K562 (cell line): Measurements from ENCODE around the gene MBD5. TPM values are rescaled to one million over a fixed set of nuclear protein-coding genes. Genes with fewer than 3 reads are reported as not detected.

Experiments
- ARID2 ChIP-seq: fragments of 450-650 bp; IDR thresholded peaks from 2 replicates; pipeline ENCODE4 v1.6.1; 2017; ENCODE audit warnings: antibody characterized with exemption, mild to moderate bottlenecking
- ARNT ChIP-seq, 2 experiments: fragments of 450-650 bp; IDR thresholded peaks; 2 replicates each; pipeline ENCODE4 v1.6.1; 2016; ENCODE audit warnings: mild to moderate bottlenecking in 1 of 2
- ESRRA ChIP-seq: fragments of 450-650 bp; IDR thresholded peaks from 2 replicates; pipeline ENCODE4 v1.6.1; 2014; ENCODE audit warnings: low read depth, mild to moderate bottlenecking, moderate library complexity, borderline replicate concordance
- FOXJ2 ChIP-seq: fragments of 200-800 bp; sonication (Bioruptor generic); IDR thresholded peaks from 2 replicates; pipeline ENCODE4 v1.6.1; 2016; ENCODE audit warnings: missing genetic modification characterization, missing compliant biosample characterization
- FOXK1 ChIP-seq: sonication (generic); formaldehyde crosslinking; IDR thresholded peaks from 2 replicates; pipeline ENCODE4 v1.8.0; 2022; ENCODE audit warnings: missing genetic modification reagents, mild to moderate bottlenecking, borderline replicate concordance
- FOXP1 ChIP-seq: sonication (generic); formaldehyde crosslinking; IDR thresholded peaks from 2 replicates; pipeline ENCODE4 v1.8.0; 2022; ENCODE audit warnings: mild to moderate bottlenecking, missing genetic modification reagents
- NFYB ChIP-seq: IDR thresholded peaks from 2 replicates; pipeline ENCODE4 v1.6.1; 2011; ENCODE audit warnings: mild to moderate bottlenecking, moderate library complexity; ENCODE audit not compliant: insufficient read length; ENCODE audit errors: extremely low read depth
- PHB2 ChIP-seq: fragments of 450-650 bp; IDR thresholded peaks from 2 replicates; pipeline ENCODE4 v1.6.1; 2017; ENCODE audit warnings: low read depth
- POLR2A ChIP-seq: fragments of 450-650 bp; conservative IDR thresholded peaks from 2 replicates; pipeline ENCODE4 v1.6.1; 2016
- TRIM24 ChIP-seq, 2 experiments: fragments of 450-650 bp; IDR thresholded peaks; 2 replicates each; pipeline ENCODE4 v1.6.1; 2016
- ZNF143 ChIP-seq: sonication (generic); formaldehyde crosslinking; IDR thresholded peaks from 2 replicates; pipeline ENCODE4 v1.9.0; 2022; ENCODE audit warnings: mild to moderate bottlenecking, missing genetic modification reagents
- ZNF175 ChIP-seq: fragments of 200-800 bp; sonication (Bioruptor generic); IDR thresholded peaks from 2 replicates; pipeline ENCODE4 v1.6.1; 2016; ENCODE audit warnings: low read depth, mild to moderate bottlenecking, missing genetic modification characterization, missing compliant biosample characterization
- ZNF263 ChIP-seq: sonication (generic); formaldehyde crosslinking; IDR thresholded peaks from 2 replicates; pipeline ENCODE4 v1.8.0; 2022; ENCODE audit warnings: mild to moderate bottlenecking, missing genetic modification reagents, borderline replicate concordance
- ZNF431 ChIP-seq: sonication (generic); formaldehyde crosslinking; IDR thresholded peaks from 2 replicates; pipeline ENCODE4 v1.8.0; 2022; ENCODE audit warnings: mild to moderate bottlenecking, missing genetic modification reagents
- ZNF583 ChIP-seq: fragments of 250-450 bp; sonication (Bioruptor Pico); IDR thresholded peaks from 2 replicates; pipeline ENCODE4 v1.4.0; 2020
- polyA plus RNA-seq, 8 experiments: library from polyadenylated mRNA; depleted of rRNA in 4 of 8; stranded (reverse) in 5 of 8; unstranded in 3 of 8; fragments of >200 nt; fragmentation: Nextera tagmentation in 2 of 8; fragmentation: Illumina TruSeq in 1 of 8; extraction: Ambion mirVana in 2 of 8; extraction: Trizol in 1 of 8; gene quantifications; 2 replicates each; pipeline versions ENCODE4 v1.2.1 to v1.2.3, GENCODE V29; 2011 to 2014; ENCODE audit warnings: inconsistent platforms in 1 of 8, missing spikeins in 1 of 8
- total RNA-seq, 7 experiments: library from RNA; depleted of rRNA in 6 of 7; stranded (reverse); fragments of >200 nt in 6 of 7; fragmentation: Illumina TruSeq in 2 of 7; extraction: Trizol in 2 of 7; gene quantifications; 2 replicates each; pipeline versions ENCODE4 v1.2.1 to v1.2.3, GENCODE V29; 2011 to 2021; ENCODE audit warnings: low replicate concordance in 1 of 7
- TF ChIP-seq, protein P1 (sequence below): sonication (generic); formaldehyde crosslinking; IDR thresholded peaks from 2 replicates; pipeline ENCODE4 v1.8.0; 2023; ENCODE audit warnings: mild to moderate bottlenecking, missing genetic modification reagents
- TF ChIP-seq, protein P2 (sequence below), 2 experiments: IDR thresholded peaks; 2 replicates each; pipeline ENCODE4 v1.6.1; 2012; ENCODE audit warnings: improper control_type of control experiment in 2 of 2, low read depth in 2 of 2, low read length in 2 of 2, borderline replicate concordance in 1 of 2
- TF ChIP-seq, protein P3 (sequence below): IDR thresholded peaks from 2 replicates; pipeline ENCODE4 v1.6.1; 2011; ENCODE audit not compliant: insufficient read length; ENCODE audit errors: extremely low read depth
- TF ChIP-seq, protein P4 (sequence below): fragments of 450-650 bp; conservative IDR thresholded peaks from 2 replicates; pipeline ENCODE4 v1.6.1; 2016; ENCODE audit warnings: missing genetic modification characterization, low read depth, mild to moderate bottlenecking, control low read depth, missing compliant biosample characterization

The MBD5 gene
- total and polyA plus RNA-seq, 9 of the 15 experiments (the other 6 are each of a cell fraction or from before 2014, with no cell fraction given) = 3.4 to 14.5 (median 9.0) TPM

DNA sequence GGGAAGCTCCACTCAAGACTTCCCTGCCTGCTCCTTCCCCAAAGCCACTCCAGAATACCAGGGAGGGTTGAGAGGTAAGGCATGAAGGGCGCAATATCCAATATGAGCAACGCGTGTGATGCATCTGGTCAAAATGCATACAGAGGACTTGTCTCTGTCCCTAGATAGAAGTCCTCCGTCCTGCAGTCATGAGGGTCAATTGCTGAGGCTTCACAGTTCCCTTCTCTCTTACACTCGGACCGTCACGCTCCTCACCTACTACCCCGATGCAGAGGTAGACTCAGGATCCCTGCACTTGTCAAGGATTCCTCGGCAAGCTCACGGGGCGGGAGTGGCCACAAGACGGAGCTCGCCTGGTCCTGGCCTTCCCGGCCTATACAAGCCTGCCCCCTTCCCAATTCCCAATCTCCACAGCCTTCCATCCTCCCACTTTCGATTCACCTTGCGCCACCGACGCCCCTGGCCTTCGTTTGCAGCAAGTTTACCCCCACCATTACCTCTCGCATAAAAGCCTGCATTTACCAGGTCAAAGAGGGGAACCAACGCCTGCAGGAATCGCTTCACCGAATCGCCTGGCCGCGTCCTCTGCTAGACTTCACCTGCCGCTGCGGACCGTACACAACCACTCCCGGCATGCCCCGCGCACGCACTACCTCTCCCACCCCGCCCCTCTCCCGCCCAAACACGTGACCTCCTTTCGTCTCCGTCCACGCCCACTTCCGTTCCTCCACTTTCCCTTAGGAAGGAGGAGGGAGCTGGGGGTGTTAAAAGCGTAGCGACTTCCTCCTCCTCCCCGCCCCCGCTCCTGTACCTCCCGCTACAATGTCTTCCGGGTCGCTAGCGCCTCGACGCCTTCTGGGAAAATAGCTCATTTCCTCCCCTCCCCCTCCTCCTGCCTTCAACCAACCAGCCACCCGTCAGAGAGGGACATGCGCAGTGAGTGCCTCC, 506 bp upstream of the MBD5 start, which contains the start of gene ORC4 (continued):
- TF ChIP-seq, protein P1, sequence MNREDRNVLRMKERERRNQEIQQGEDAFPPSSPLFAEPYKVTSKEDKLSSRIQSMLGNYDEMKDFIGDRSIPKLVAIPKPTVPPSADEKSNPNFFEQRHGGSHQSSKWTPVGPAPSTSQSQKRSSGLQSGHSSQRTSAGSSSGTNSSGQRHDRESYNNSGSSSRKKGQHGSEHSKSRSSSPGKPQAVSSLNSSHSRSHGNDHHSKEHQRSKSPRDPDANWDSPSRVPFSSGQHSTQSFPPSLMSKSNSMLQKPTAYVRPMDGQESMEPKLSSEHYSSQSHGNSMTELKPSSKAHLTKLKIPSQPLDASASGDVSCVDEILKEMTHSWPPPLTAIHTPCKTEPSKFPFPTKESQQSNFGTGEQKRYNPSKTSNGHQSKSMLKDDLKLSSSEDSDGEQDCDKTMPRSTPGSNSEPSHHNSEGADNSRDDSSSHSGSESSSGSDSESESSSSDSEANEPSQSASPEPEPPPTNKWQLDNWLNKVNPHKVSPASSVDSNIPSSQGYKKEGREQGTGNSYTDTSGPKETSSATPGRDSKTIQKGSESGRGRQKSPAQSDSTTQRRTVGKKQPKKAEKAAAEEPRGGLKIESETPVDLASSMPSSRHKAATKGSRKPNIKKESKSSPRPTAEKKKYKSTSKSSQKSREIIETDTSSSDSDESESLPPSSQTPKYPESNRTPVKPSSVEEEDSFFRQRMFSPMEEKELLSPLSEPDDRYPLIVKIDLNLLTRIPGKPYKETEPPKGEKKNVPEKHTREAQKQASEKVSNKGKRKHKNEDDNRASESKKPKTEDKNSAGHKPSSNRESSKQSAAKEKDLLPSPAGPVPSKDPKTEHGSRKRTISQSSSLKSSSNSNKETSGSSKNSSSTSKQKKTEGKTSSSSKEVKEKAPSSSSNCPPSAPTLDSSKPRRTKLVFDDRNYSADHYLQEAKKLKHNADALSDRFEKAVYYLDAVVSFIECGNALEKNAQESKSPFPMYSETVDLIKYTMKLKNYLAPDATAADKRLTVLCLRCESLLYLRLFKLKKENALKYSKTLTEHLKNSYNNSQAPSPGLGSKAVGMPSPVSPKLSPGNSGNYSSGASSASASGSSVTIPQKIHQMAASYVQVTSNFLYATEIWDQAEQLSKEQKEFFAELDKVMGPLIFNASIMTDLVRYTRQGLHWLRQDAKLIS (CRISPR knock-in tag) = peak; percentile 62; the same call in 1 of the 2 replicates
- TF ChIP-seq ZNF583 (no peak), FOXP1 (CRISPR knock-in tag) (peak; percentile 93; the same call in 1 of the 2 replicates), FOXJ2 (0 out of 2 replicates have a peak, but pooled peaks have one; percentile 15), ZNF431 (CRISPR knock-in tag) (0 out of 2 replicates have a peak, but pooled peaks have one; percentile 50), NFYB (no peak), POLR2A (peak; percentile 90), ZNF263 (peak; percentile 41; the same call in 1 of the 2 replicates), TRIM24 (IDR thresholded peaks at IDR 0.05) (peak; percentile 23 to 49; a peak in 1 of 4 replicates), PHB2 (no peak), FOXK1 (CRISPR knock-in tag) (no peak), ESRRA (peak; percentile 49; the same call in 1 of the 2 replicates), ARID2 (no peak), ARNT (IDR thresholded peaks at IDR 0.05) (peak; percentile 40 to 57; a peak in 1 of 4 replicates), ZNF143 (CRISPR knock-in tag) (peak; percentile 83), ZNF175 (0 out of 2 replicates have a peak, but pooled peaks have one; percentile 16)
- TF ChIP-seq, protein P2, sequence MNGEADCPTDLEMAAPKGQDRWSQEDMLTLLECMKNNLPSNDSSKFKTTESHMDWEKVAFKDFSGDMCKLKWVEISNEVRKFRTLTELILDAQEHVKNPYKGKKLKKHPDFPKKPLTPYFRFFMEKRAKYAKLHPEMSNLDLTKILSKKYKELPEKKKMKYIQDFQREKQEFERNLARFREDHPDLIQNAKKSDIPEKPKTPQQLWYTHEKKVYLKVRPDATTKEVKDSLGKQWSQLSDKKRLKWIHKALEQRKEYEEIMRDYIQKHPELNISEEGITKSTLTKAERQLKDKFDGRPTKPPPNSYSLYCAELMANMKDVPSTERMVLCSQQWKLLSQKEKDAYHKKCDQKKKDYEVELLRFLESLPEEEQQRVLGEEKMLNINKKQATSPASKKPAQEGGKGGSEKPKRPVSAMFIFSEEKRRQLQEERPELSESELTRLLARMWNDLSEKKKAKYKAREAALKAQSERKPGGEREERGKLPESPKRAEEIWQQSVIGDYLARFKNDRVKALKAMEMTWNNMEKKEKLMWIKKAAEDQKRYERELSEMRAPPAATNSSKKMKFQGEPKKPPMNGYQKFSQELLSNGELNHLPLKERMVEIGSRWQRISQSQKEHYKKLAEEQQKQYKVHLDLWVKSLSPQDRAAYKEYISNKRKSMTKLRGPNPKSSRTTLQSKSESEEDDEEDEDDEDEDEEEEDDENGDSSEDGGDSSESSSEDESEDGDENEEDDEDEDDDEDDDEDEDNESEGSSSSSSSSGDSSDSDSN (IDR thresholded peaks at IDR 0.05; ENCODE audit: borderline replicate concordance in 1 of 2, low read depth in 2 of 2, low read length in 2 of 2) = peak in 1 of 2 experiments; percentile 70; a peak in 1 of 4 replicates
- TF ChIP-seq, protein P3, sequence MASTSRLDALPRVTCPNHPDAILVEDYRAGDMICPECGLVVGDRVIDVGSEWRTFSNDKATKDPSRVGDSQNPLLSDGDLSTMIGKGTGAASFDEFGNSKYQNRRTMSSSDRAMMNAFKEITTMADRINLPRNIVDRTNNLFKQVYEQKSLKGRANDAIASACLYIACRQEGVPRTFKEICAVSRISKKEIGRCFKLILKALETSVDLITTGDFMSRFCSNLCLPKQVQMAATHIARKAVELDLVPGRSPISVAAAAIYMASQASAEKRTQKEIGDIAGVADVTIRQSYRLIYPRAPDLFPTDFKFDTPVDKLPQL = peak; percentile 50
- TF ChIP-seq, protein P4, sequence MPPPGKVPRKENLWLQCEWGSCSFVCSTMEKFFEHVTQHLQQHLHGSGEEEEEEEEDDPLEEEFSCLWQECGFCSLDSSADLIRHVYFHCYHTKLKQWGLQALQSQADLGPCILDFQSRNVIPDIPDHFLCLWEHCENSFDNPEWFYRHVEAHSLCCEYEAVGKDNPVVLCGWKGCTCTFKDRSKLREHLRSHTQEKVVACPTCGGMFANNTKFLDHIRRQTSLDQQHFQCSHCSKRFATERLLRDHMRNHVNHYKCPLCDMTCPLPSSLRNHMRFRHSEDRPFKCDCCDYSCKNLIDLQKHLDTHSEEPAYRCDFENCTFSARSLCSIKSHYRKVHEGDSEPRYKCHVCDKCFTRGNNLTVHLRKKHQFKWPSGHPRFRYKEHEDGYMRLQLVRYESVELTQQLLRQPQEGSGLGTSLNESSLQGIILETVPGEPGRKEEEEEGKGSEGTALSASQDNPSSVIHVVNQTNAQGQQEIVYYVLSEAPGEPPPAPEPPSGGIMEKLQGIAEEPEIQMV = peak; percentile 91
